A172 (cell line): ENCODE data around the gene OR4C5. TPM values are rescaled to one million over a fixed set of nuclear protein-coding genes. Genes with fewer than 3 reads are reported as not detected.
"Not testable (repeated sequence)": the region's sequence is repeated elsewhere in the genome, so short reads cannot be mapped to it uniquely, and the experiment has no call there.

Experiments
- DNase-seq: peaks from one replicate; pipeline ENCODE4 v3.0.0-alpha.2; 2015; ENCODE audit warnings: low spot score
- total RNA-seq: library from RNA; depleted of rRNA; stranded (reverse); fragments of >200 nt; shearing (Covaris generic); gene quantifications from 2 replicates; pipeline ENCODE4 v1.2.3, GENCODE V29; 2014; rRNA removed

The OR4C5 gene
- total RNA-seq: not detected in 2 replicates

DNA sequence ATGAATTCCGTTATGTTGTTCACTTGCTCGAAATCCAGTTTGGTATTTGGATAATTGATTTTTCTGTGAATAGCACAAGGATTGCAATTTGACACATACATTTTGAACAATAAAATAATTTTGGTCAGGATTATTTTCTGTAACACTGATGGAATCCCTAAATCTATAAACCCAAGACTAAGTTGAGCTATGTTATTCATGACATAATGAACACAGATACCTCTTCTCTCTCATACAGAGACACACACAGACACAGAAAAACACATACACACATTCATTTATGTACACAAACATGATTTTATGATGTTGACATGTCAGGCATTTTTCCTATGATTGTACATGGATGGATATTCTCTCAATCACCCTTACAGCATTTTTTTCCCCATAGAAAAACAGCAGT, at the start of gene OR4C5:
Gene OR4C5 (minus strand): TSS at position 101 of the 400 bp plus-strand sequence. CDS start 0 bp downstream, at position 101.
- no peak for DNase-seq

- no peak for DNase-seq
Measured at GRCh38 chr11:48384670-48385069, 18.4 kb upstream of the OR4C5 start.

- not testable (repeated sequence) for DNase-seq
Measured at GRCh38 chr11:48384151-48384550, 17.9 kb upstream of the OR4C5 start.

DNA sequence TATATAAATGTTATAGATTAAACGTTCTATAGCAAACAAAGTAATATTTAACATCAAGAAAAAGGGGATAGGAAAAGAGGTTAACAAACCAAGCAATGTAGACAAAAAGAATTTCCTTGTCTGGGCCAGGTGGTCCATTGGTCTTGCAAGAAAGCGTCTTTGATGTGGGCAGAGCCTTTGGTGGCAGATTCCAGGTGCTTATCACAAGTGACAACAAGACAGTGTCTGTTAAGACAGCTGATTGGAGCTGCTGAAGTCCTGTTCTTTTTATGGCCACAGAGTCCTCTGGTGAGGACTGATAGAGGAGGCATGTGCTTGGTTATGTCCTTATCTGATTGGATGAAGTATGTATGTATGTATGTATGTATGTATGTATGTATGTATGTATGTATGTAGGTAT, 5.0 kb downstream of the OR4C5 start:
- DNase-seq: not testable (repeated sequence)

DNA sequence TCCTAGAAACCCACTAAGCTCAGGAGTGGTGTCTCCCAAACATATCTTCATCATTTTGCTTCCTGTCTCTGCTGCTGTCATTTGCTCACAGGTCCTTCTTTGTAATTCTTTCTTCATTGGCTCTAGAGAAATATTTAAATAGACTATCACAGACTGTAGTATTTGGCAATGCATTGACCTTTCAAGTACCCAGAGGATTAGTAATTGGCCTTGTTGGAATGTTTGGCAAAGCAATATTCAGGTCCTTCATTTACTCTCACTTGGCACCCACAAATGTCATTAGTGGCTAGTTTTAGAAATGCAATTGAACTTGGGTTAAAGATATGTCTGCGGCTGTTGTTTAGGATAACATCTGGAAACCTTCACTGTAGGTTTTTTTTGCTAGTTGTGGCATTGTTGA, 11.6 kb downstream of the OR4C5 start:
- DNase-seq: no peak

- no peak for DNase-seq
Measured at GRCh38 chr11:48354013-48354412, 12.3 kb downstream of the OR4C5 start.

GRCh38 chr11:48346286-48346685, 20.0 kb downstream of the OR4C5 start:
- DNase-seq: not testable (repeated sequence)

DNA sequence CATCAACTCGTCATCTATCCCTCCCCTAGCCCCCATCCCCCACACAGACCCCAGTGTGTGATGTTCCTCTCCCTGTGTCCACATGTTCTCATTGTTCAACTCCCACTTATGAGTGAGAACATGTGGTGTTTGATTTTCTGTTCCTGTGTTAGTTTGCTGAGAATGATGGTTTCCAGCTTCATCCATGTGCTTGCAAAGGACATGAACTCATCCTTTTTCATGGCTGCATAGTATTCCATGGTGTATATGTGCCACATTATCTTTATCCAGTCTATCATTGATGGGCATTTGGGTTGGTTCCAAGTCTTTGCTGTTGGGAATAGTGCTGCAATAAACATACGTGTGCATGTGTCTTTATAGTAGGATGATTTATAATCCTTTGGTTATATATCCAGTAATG, 23.8 kb downstream of the OR4C5 start:
- DNase-seq: not testable (repeated sequence)

- DNase-seq: no peak
Measured at GRCh38 chr11:48341466-48341865, 24.8 kb downstream of the OR4C5 start.

DNA sequence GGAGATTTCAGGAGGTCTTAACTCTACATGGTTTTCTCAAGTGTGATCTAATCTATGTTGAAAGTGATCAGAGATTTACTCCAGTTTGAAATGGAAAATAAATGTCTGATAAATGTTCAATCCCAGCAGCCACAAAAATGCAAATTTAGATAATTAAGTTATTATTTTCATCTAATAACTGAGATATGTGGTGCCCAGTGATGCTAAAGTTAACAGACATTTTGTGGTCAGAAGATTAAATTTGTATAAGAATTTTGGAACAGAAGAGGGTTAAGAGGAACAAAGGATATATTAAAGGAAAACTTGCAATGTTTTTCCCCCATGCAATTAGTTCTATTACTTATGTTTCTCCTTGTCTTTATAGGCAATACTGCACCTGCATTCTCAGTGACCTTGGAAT, 41.6 kb downstream of the OR4C5 start, which contains the start of gene OR4C3:
Gene OR4C3 (plus strand): TSS at position 301 of the 400 bp plus-strand sequence. CDS start 102 bp downstream, outside the sequence.
- DNase-seq: not testable (repeated sequence)

DNA sequence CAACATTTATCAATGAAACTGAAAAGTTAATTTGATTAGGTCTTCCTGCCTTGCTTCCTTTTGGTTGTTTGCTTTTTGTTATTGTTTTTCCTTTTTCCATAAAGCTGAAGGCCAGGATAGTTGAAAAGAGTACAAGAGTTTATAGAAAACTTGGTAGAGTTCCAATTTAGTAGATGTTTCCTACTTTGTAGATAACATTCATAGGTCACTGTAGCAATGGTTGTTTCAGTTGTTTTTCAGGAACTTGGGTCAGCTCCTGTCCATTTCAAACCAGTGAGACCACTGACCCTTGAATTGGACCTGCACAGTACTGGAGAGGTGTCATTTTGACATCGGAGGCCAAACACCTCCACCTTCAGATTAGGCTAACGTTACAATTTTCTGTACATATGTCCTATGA, 46.5 kb downstream of the OR4C5 start:
- DNase-seq: not testable (repeated sequence)

Other genes starting within 250 kb of the OR4C5 start
- gene OR4B1, start 149.7 kb downstream of the OR4C5 start, total RNA-seq: not detected in 2 replicates
- gene OR4X2, start 121.4 kb downstream of the OR4C5 start, total RNA-seq: not detected in 2 replicates
- gene OR4X1, start 102.6 kb downstream of the OR4C5 start, total RNA-seq: not detected in 2 replicates
- not detected in 2 replicates for gene OR4S1, start 60.2 kb downstream of the OR4C5 start, total RNA-seq
- gene OR4C3, start 41.5 kb downstream of the OR4C5 start, total RNA-seq: not detected in 2 replicates
- not detected in 2 replicates for gene OR4A47, start 122.3 kb upstream of the OR4C5 start, total RNA-seq